DOHH2 (cell line): ENCODE results near the gene SNAPC5.

Source experiments
- H3F3A ChIP-seq: fragments of 200-600 bp; sonication (generic), shearing (Covaris generic); 2 replicates; pipeline ENCODE4 v1.6.0; 2016; ENCODE audit warnings: antibody characterized with exemption, mild to moderate bottlenecking; ENCODE audit not compliant: control insufficient read depth, insufficient read depth
- H3K27ac ChIP-seq: fragments of 200-600 bp; sonication (generic); 2 replicates; pipeline ENCODE4 v1.5.1; 2014; ENCODE audit warnings: low read depth, mild to moderate bottlenecking, low read length, moderate library complexity
- H3K27me3 ChIP-seq: fragments of 200-600 bp; sonication (generic); 2 replicates; pipeline ENCODE4 v1.6.1; 2014; ENCODE audit warnings: mild to moderate bottlenecking, low read length, mixed read lengths; ENCODE audit not compliant: control insufficient read depth
- H3K36me3 ChIP-seq: fragments of 200-600 bp; sonication (generic); 2 replicates; pipeline ENCODE4 v1.6.1; 2014; ENCODE audit warnings: mild to moderate bottlenecking, low read length, moderate library complexity, mixed read lengths; ENCODE audit not compliant: control insufficient read depth
- H3K4me1 ChIP-seq: fragments of 200-600 bp; sonication (generic); 2 replicates; pipeline ENCODE4 v1.6.1; 2014; ENCODE audit warnings: mild to moderate bottlenecking, low read length, mixed read lengths; ENCODE audit not compliant: control insufficient read depth
- H3K4me2 ChIP-seq: fragments of 200-600 bp; sonication (generic); 2 replicates; pipeline ENCODE4 v1.6.0; 2014; ENCODE audit warnings: mild to moderate bottlenecking, low read length, moderate library complexity
- H3K4me3 ChIP-seq: fragments of 200-600 bp; sonication (generic); 2 replicates; pipeline ENCODE4 v1.5.1; 2014; ENCODE audit warnings: mild to moderate bottlenecking, low read length, mixed read lengths
- H3K79me2 ChIP-seq: fragments of 200-600 bp; sonication (generic); 2 replicates; pipeline ENCODE4 v1.6.1; 2014; ENCODE audit warnings: mild to moderate bottlenecking, low read length, mixed read lengths; ENCODE audit not compliant: control insufficient read depth
- H3K9me2 ChIP-seq: fragments of 200-600 bp; sonication (generic); replicated peaks from 2 replicates; pipeline ENCODE4 v1.6.1; 2014; ENCODE audit warnings: mild to moderate bottlenecking, low read length, mixed read lengths; ENCODE audit not compliant: control insufficient read depth
- H3K9me3 ChIP-seq: fragments of 200-600 bp; sonication (generic); 2 replicates; pipeline ENCODE4 v1.6.1; 2014; ENCODE audit warnings: antibody characterized with exemption, low read length, mixed read lengths; ENCODE audit not compliant: control insufficient read depth, insufficient read depth
- H4K20me1 ChIP-seq: fragments of 200-600 bp; sonication (generic); 2 replicates; pipeline ENCODE4 v1.6.0; 2014; ENCODE audit warnings: low read depth, mild to moderate bottlenecking, antibody characterized with exemption, low read length, moderate library complexity; ENCODE audit not compliant: control insufficient read depth, insufficient read depth
- CTCF ChIP-seq: fragments of 200-600 bp; sonication (generic); IDR thresholded peaks from one replicate; pipeline ENCODE4 v1.5.1; 2014; ENCODE audit warnings: antibody characterized with exemption, mild to moderate bottlenecking, low read depth, low read length; ENCODE audit not compliant: poor library complexity, severe bottlenecking
- EZH2phosphoT487 ChIP-seq: fragments of 200-600 bp; sonication (generic); IDR thresholded peaks from 2 replicates; pipeline ENCODE4 v1.6.1; 2017; ENCODE audit warnings: borderline replicate concordance, mild to moderate bottlenecking, antibody characterized with exemption, low read length, moderate library complexity, mixed read lengths

The SNAPC5 gene

GRCh38 chr15:66535056-66535455 is 37.5 kb upstream of the SNAPC5 start:
- no peaks in the 10 kb centered on the region for H3K27me3 ChIP-seq
- no peaks in the 10 kb centered on the region for H4K20me1 ChIP-seq
- H3K36me3 ChIP-seq, result peaks cover 77% of the 10 kb centered on the region
- TF ChIP-seq EZH2phosphoT487, result no peak
- no peak for TF ChIP-seq CTCF
- H3K9me2 ChIP-seq, result no peaks in the 10 kb centered on the region
- no peak overlapping the region for H3K27ac ChIP-seq
- H3K79me2 ChIP-seq, result no peaks in the 10 kb centered on the region
- H3K4me2 ChIP-seq, result no peak overlapping the region
- H3K4me3 ChIP-seq, result no peak overlapping the region
- H3F3A ChIP-seq, result no peaks in the 10 kb centered on the region
- H3K9me3 ChIP-seq, result no peaks in the 10 kb centered on the region
- no peaks in the 10 kb centered on the region for H3K4me1 ChIP-seq

GRCh38 chr15:66524838-66525237 is 27.3 kb upstream of the SNAPC5 start:
- H3K27me3 ChIP-seq, result no peaks in the 10 kb centered on the region
- H3K9me2 ChIP-seq, result no peaks in the 10 kb centered on the region
- no peaks in the 10 kb centered on the region for H3K79me2 ChIP-seq
- H3K4me3 ChIP-seq, result no peak overlapping the region
- no peaks in the 10 kb centered on the region for H3K4me1 ChIP-seq
- no peak overlapping the region for H3K27ac ChIP-seq
- no peaks in the 10 kb centered on the region for H3F3A ChIP-seq
- peaks cover 82% of the 10 kb centered on the region for H3K36me3 ChIP-seq
- no peaks in the 10 kb centered on the region for H4K20me1 ChIP-seq
- TF ChIP-seq EZH2phosphoT487 (no peak), CTCF (no peak)
- H3K9me3 ChIP-seq, result no peaks in the 10 kb centered on the region
- no peak overlapping the region for H3K4me2 ChIP-seq

- Histone ChIP-seq H3K27ac (no peak overlapping the region), H4K20me1 (no peaks in the 10 kb centered on the region), H3K27me3 (no peaks in the 10 kb centered on the region), H3K79me2 (no peaks in the 10 kb centered on the region), H3K4me3 (no peak overlapping the region), H3K9me3 (no peaks in the 10 kb centered on the region), H3F3A (no peaks in the 10 kb centered on the region), H3K36me3 (peaks cover 77% of the 10 kb centered on the region), H3K4me2 (no peak overlapping the region), H3K9me2 (no peaks in the 10 kb centered on the region), H3K4me1 (no peaks in the 10 kb centered on the region)
- TF ChIP-seq CTCF (no peak), EZH2phosphoT487 (no peak)
Measured at GRCh38 chr15:66523926-66524325, 26.4 kb upstream of the SNAPC5 start.

- no peaks in the 10 kb centered on the region for H3K79me2 ChIP-seq
- no peaks in the 10 kb centered on the region for H3K9me3 ChIP-seq
- no peak overlapping the region for H3K4me2 ChIP-seq
- H4K20me1 ChIP-seq, result no peaks in the 10 kb centered on the region
- no peaks in the 10 kb centered on the region for H3K9me2 ChIP-seq
- H3K4me3 ChIP-seq, result no peak overlapping the region
- H3K27me3 ChIP-seq, result no peaks in the 10 kb centered on the region
- peaks cover 3% of the 10 kb centered on the region; the same call in 1 of the 2 replicates for H3F3A ChIP-seq
- TF ChIP-seq CTCF, result no peak
- no peak for TF ChIP-seq EZH2phosphoT487
- peaks cover 61% of the 10 kb centered on the region for H3K36me3 ChIP-seq
- no peak overlapping the region for H3K27ac ChIP-seq
- H3K4me1 ChIP-seq, result no peaks in the 10 kb centered on the region
Measured at GRCh38 chr15:66515901-66516322, 18.4 kb upstream of the SNAPC5 start.
